Measurements from ENCODE around the gene SLC7A4. TPM values are rescaled to one million over a fixed set of nuclear protein-coding genes. Genes with fewer than 3 reads are reported as not detected.

SLC7A4 gene
- polyA plus RNA-seq, 4 donors = 0.27 to 40.2 (median 2.3) TPM; not detected in 1

GRCh38 chr22:20995329-20996030 lies 36.9 kb downstream of the SLC7A4 start:
- H3K27me3 ChIP-seq (ENCODE audit: control insufficient read depth in 3 of 3, insufficient read depth in 3 of 3, low read length in 3 of 3) = no peaks in the 10 kb centered on the region
- no peak for FAIRE-seq
- no peak overlapping the region for H3K27ac ChIP-seq (ENCODE audit: low read depth in 1 of 3, low read length in 2 of 3)
- no peaks in the 10 kb centered on the region for H3K9me3 ChIP-seq (ENCODE audit: control insufficient read depth in 2 of 2, insufficient read depth in 1 of 2, low read depth in 1 of 2, low read length in 1 of 2)
- WGBS, 3 donors = 93 to 96% (median 94%) methylated on average over 20 to 23 of the region's 23 CpGs
- peaks cover 3 to 8% (median 3%) of the 10 kb centered on the region in 3 donors for H3K4me1 ChIP-seq (ENCODE audit: control insufficient read depth in 3 of 3, insufficient read depth in 2 of 3, low read depth in 1 of 3, low read length in 2 of 3)
- no peak overlapping the region for H3K4me3 ChIP-seq (ENCODE audit: low read depth in 1 of 3, low read length in 3 of 3)
- DNase-seq = no peak
- peaks cover 3 to 99% (median 4%) of the 10 kb centered on the region in 3 donors for H3K36me3 ChIP-seq (ENCODE audit: control insufficient read depth in 3 of 3, insufficient read depth in 2 of 3, low read depth in 1 of 3, low read length in 3 of 3)

GRCh38 chr22:20994902-20995241 lies 37.5 kb downstream of the SLC7A4 start:
- Histone ChIP-seq H3K4me1 (ENCODE audit: control insufficient read depth in 3 of 3, insufficient read depth in 2 of 3, low read depth in 1 of 3, low read length in 2 of 3) (peaks cover 0 to 2% (median under 1%) of the 10 kb centered on the region in 3 donors), H3K27me3 (ENCODE audit: control insufficient read depth in 3 of 3, insufficient read depth in 3 of 3, low read length in 3 of 3) (no peaks in the 10 kb centered on the region), H3K9me3 (ENCODE audit: control insufficient read depth in 2 of 2, insufficient read depth in 1 of 2, low read depth in 1 of 2, low read length in 1 of 2) (no peaks in the 10 kb centered on the region), H3K4me3 (ENCODE audit: low read depth in 1 of 3, low read length in 3 of 3) (no peak overlapping the region), H3K36me3 (ENCODE audit: control insufficient read depth in 3 of 3, insufficient read depth in 2 of 3, low read depth in 1 of 3, low read length in 3 of 3) (peaks cover 3 to 99% (median 4%) of the 10 kb centered on the region in 3 donors), H3K27ac (ENCODE audit: low read depth in 1 of 3, low read length in 2 of 3) (no peak overlapping the region)
- DNase-seq = no peak
- WGBS, 3 donors = 94 to 99% (median 95%) methylated on average over 9 to 10 of the region's 10 CpGs
- FAIRE-seq = no peak

GRCh38 chr22:20994128-20994901 lies 38.0 kb downstream of the SLC7A4 start:
- WGBS, 3 donors = 92 to 94% (median 94%) methylated on average over 27 to 30 of the region's 30 CpGs

GRCh38 chr22:20993304-20994127 lies 38.8 kb downstream of the SLC7A4 start:
- H3K4me1 ChIP-seq (ENCODE audit: control insufficient read depth in 3 of 3, insufficient read depth in 2 of 3, low read depth in 1 of 3, low read length in 2 of 3) = no peaks in the 10 kb centered on the region
- no peaks in the 10 kb centered on the region for H3K9me3 ChIP-seq (ENCODE audit: control insufficient read depth in 2 of 2, insufficient read depth in 1 of 2, low read depth in 1 of 2, low read length in 1 of 2)
- no peak overlapping the region for H3K27ac ChIP-seq (ENCODE audit: low read depth in 1 of 3, low read length in 2 of 3)
- WGBS, 3 donors = 94 to 95% (median 95%) methylated on average over 29 of the region's 29 CpGs
- H3K4me3 ChIP-seq (ENCODE audit: low read depth in 1 of 3, low read length in 3 of 3) = no peak overlapping the region
- H3K27me3 ChIP-seq (ENCODE audit: control insufficient read depth in 3 of 3, insufficient read depth in 3 of 3, low read length in 3 of 3) = no peaks in the 10 kb centered on the region
- peaks cover 3 to 99% (median 4%) of the 10 kb centered on the region in 3 donors for H3K36me3 ChIP-seq (ENCODE audit: control insufficient read depth in 3 of 3, insufficient read depth in 2 of 3, low read depth in 1 of 3, low read length in 3 of 3)
- DNase-seq (no peak), FAIRE-seq (no peak)

More at GRCh38 chr22:20994128-20994901, 38.0 kb downstream of the SLC7A4 start:
- Histone ChIP-seq H3K27me3 (ENCODE audit: control insufficient read depth in 3 of 3, insufficient read depth in 3 of 3, low read length in 3 of 3) (no peaks in the 10 kb centered on the region), H3K36me3 (ENCODE audit: control insufficient read depth in 3 of 3, insufficient read depth in 2 of 3, low read depth in 1 of 3, low read length in 3 of 3) (peaks cover 3 to 99% (median 4%) of the 10 kb centered on the region in 3 donors), H3K4me1 (ENCODE audit: control insufficient read depth in 3 of 3, insufficient read depth in 2 of 3, low read depth in 1 of 3, low read length in 2 of 3) (no peaks in the 10 kb centered on the region), H3K4me3 (ENCODE audit: low read depth in 1 of 3, low read length in 3 of 3) (no peak overlapping the region), H3K9me3 (ENCODE audit: control insufficient read depth in 2 of 2, insufficient read depth in 1 of 2, low read depth in 1 of 2, low read length in 1 of 2) (no peaks in the 10 kb centered on the region), H3K27ac (ENCODE audit: low read depth in 1 of 3, low read length in 2 of 3) (no peak overlapping the region)
- FAIRE-seq (no peak), DNase-seq (no peak)

GRCh38 chr22:20992456-20993303 lies 39.7 kb downstream of the SLC7A4 start:
- FAIRE-seq = no peak
- H3K36me3 ChIP-seq (ENCODE audit: control insufficient read depth in 3 of 3, insufficient read depth in 2 of 3, low read depth in 1 of 3, low read length in 3 of 3) = peaks cover 3 to 99% (median 9%) of the 10 kb centered on the region in 3 donors
- WGBS, 3 donors = 89 to 92% (median 92%) methylated on average over 21 of the region's 21 CpGs

GRCh38 chr22:20992056-20992442 lies 40.3 kb downstream of the SLC7A4 start:
- no peaks in the 10 kb centered on the region for H3K4me1 ChIP-seq (ENCODE audit: control insufficient read depth in 3 of 3, insufficient read depth in 2 of 3, low read depth in 1 of 3, low read length in 2 of 3)
- DNase-seq (no peak), FAIRE-seq (no peak)
- no peak overlapping the region for H3K27ac ChIP-seq (ENCODE audit: low read depth in 1 of 3, low read length in 2 of 3)
- no peak overlapping the region for H3K4me3 ChIP-seq (ENCODE audit: low read depth in 1 of 3, low read length in 3 of 3)
- H3K9me3 ChIP-seq (ENCODE audit: control insufficient read depth in 2 of 2, insufficient read depth in 1 of 2, low read depth in 1 of 2, low read length in 1 of 2) = no peaks in the 10 kb centered on the region
- no peaks in the 10 kb centered on the region for H3K27me3 ChIP-seq (ENCODE audit: control insufficient read depth in 3 of 3, insufficient read depth in 3 of 3, low read length in 3 of 3)
- WGBS, 3 donors = 88 to 91% (median 88%) methylated on average over 7 of the region's 7 CpGs
- H3K36me3 ChIP-seq (ENCODE audit: control insufficient read depth in 3 of 3, insufficient read depth in 2 of 3, low read depth in 1 of 3, low read length in 3 of 3) = peaks cover 5 to 99% (median 12%) of the 10 kb centered on the region in 3 donors

More at GRCh38 chr22:20992456-20993303, 39.7 kb downstream of the SLC7A4 start:
- Histone ChIP-seq H3K4me1 (ENCODE audit: control insufficient read depth in 3 of 3, insufficient read depth in 2 of 3, low read depth in 1 of 3, low read length in 2 of 3) (no peaks in the 10 kb centered on the region), H3K27ac (ENCODE audit: low read depth in 1 of 3, low read length in 2 of 3) (no peak overlapping the region), H3K27me3 (ENCODE audit: control insufficient read depth in 3 of 3, insufficient read depth in 3 of 3, low read length in 3 of 3) (no peaks in the 10 kb centered on the region), H3K9me3 (ENCODE audit: control insufficient read depth in 2 of 2, insufficient read depth in 1 of 2, low read depth in 1 of 2, low read length in 1 of 2) (no peaks in the 10 kb centered on the region), H3K4me3 (ENCODE audit: low read depth in 1 of 3, low read length in 3 of 3) (no peak overlapping the region)
- no peak for DNase-seq

- H3K27ac ChIP-seq (ENCODE audit: low read depth in 1 of 3, low read length in 2 of 3) = no peak overlapping the region
- DNase-seq (no peak), FAIRE-seq (no peak)
- H3K36me3 ChIP-seq (ENCODE audit: control insufficient read depth in 3 of 3, insufficient read depth in 2 of 3, low read depth in 1 of 3, low read length in 3 of 3) = peaks cover 5 to 93% (median 12%) of the 10 kb centered on the region in 3 donors
- 93 to 95% (median 94%) methylated on average over 24 of the region's 24 CpGs for WGBS, 3 donors
- H3K9me3 ChIP-seq (ENCODE audit: control insufficient read depth in 2 of 2, insufficient read depth in 1 of 2, low read depth in 1 of 2, low read length in 1 of 2) = no peaks in the 10 kb centered on the region
- no peaks in the 10 kb centered on the region for H3K4me1 ChIP-seq (ENCODE audit: control insufficient read depth in 3 of 3, insufficient read depth in 2 of 3, low read depth in 1 of 3, low read length in 2 of 3)
- no peaks in the 10 kb centered on the region for H3K27me3 ChIP-seq (ENCODE audit: control insufficient read depth in 3 of 3, insufficient read depth in 3 of 3, low read length in 3 of 3)
- H3K4me3 ChIP-seq (ENCODE audit: low read depth in 1 of 3, low read length in 3 of 3) = no peak overlapping the region
Measured at GRCh38 chr22:20991252-20992055, 40.9 kb downstream of the SLC7A4 start.

All from small intestine (tissue), 7 donors.